Tibial nerve (tissue), 3 donors: ENCODE results near the gene CAMKK2.

Source experiments
- POLR2A ChIP-seq, 2 donors: fragments of 450-650 bp; IDR thresholded peaks; one replicate each; pipeline ENCODE4 v1.6.1; 2017; ENCODE audit warnings: antibody characterized with exemption in 2 of 2, mild to moderate bottlenecking in 2 of 2, moderate library complexity in 2 of 2
- TF ChIP-seq, protein P1 (sequence below), 5 experiments: fragments of 200-600 bp in 3 of 5; fragments of 450-650 bp in 2 of 5; sonication (generic) in 3 of 5; IDR thresholded peaks; one replicate each; pipeline ENCODE4 v1.5.1; 2016 to 2019; ENCODE audit warnings: antibody characterized with exemption in 5 of 5, mild to moderate bottlenecking in 3 of 5, moderate library complexity in 2 of 5

DNA sequence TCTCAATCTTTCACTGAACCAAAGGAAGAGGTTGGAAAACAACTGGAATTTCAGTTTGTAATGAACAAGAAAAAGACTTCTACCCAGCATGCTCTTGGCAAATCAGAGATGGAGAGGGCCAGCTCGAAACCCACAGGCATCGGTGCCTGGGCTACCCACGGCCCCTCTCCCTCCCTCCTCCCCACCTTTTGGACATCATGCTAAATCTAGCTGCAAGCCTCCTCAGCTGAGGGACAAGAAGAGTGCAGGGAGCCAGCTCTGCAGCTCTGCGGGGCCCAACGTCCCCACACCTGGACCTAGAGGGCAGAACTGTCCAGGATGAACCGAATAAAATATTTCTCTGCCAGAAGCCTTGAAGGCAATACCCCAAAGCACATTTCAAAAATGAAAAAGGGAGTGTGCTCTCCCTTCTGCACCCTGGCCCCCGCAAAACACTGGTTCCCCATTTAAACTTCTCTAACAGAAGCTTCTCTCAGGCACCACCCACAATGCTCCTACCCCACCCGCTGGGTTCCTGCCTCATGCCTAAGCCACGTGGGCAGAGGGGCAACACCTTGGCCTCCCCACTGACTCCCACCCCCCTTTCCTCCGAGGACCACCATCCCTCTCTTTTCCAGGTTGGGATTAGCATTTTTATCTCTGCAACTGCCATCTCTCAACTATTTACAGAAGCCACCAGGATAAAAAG is 8.2 kb downstream of the CAMKK2 start:
- no peak for TF ChIP-seq POLR2A (IDR thresholded peaks at IDR 0.05)
- TF ChIP-seq, protein P1, sequence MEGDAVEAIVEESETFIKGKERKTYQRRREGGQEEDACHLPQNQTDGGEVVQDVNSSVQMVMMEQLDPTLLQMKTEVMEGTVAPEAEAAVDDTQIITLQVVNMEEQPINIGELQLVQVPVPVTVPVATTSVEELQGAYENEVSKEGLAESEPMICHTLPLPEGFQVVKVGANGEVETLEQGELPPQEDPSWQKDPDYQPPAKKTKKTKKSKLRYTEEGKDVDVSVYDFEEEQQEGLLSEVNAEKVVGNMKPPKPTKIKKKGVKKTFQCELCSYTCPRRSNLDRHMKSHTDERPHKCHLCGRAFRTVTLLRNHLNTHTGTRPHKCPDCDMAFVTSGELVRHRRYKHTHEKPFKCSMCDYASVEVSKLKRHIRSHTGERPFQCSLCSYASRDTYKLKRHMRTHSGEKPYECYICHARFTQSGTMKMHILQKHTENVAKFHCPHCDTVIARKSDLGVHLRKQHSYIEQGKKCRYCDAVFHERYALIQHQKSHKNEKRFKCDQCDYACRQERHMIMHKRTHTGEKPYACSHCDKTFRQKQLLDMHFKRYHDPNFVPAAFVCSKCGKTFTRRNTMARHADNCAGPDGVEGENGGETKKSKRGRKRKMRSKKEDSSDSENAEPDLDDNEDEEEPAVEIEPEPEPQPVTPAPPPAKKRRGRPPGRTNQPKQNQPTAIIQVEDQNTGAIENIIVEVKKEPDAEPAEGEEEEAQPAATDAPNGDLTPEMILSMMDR (IDR thresholded peaks at IDR 0.05) = no peak
